ENCODE results near the gene INPP4B. TPM values are rescaled to one million over a fixed set of nuclear protein-coding genes. Genes with fewer than 3 reads are reported as not detected.
A peak's percentile ranks its signal among the peaks of the same experiment; 100 is the strongest.

INPP4B gene
- total and polyA plus RNA-seq, 7 donors, result 1.5 to 16.8 (median 9.5) TPM

DNA sequence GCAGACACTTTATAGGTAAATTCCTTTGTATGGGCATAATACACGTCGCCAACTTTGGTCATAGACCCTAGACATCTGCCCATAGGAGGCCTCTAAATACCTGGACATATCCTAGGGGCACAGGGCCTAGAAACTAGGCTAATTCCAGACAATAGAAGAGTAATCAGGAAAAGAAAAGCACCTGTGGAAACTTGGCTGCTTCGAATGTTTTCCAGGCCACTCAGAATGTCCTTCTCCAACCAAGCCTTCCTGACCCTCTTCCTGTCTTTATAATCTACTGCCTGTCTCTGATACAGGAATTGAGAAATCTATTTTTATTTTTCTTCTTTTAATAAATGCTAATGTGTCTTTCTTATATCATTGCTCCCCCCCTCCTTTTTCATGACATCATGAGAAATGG lies 716.6 kb downstream of the INPP4B start:
- intact Hi-C loops (cut with DNase I), result loop anchor here in 1 of 2 donors (5.0 kb wide), 1 partner anchor 593 kb away; no protein-coding TSS in a partner anchor
- WGBS, 3 donors, result 75 to 82% (median 81%) methylated on average over 3 of the region's 3 CpGs
- no peak overlapping the region for H3K27ac ChIP-seq
- ATAC-seq (no peak), DNase-seq (no peak)
- no peaks in the 10 kb centered on the region for H3K36me3 ChIP-seq (ENCODE audit: insufficient read depth in 1 of 2, low read depth in 1 of 2)
- H3K4me1 ChIP-seq, result no peaks in the 10 kb centered on the region
- TF ChIP-seq, protein P1, sequence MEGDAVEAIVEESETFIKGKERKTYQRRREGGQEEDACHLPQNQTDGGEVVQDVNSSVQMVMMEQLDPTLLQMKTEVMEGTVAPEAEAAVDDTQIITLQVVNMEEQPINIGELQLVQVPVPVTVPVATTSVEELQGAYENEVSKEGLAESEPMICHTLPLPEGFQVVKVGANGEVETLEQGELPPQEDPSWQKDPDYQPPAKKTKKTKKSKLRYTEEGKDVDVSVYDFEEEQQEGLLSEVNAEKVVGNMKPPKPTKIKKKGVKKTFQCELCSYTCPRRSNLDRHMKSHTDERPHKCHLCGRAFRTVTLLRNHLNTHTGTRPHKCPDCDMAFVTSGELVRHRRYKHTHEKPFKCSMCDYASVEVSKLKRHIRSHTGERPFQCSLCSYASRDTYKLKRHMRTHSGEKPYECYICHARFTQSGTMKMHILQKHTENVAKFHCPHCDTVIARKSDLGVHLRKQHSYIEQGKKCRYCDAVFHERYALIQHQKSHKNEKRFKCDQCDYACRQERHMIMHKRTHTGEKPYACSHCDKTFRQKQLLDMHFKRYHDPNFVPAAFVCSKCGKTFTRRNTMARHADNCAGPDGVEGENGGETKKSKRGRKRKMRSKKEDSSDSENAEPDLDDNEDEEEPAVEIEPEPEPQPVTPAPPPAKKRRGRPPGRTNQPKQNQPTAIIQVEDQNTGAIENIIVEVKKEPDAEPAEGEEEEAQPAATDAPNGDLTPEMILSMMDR (IDR thresholded peaks at IDR 0.05), result no peak
- no peaks in the 10 kb centered on the region for H3K27me3 ChIP-seq (ENCODE audit: insufficient read depth in 3 of 3, low read length in 2 of 3)
- H3K9me3 ChIP-seq, result no peaks in the 10 kb centered on the region
- no peak overlapping the region for H3K4me3 ChIP-seq

DNA sequence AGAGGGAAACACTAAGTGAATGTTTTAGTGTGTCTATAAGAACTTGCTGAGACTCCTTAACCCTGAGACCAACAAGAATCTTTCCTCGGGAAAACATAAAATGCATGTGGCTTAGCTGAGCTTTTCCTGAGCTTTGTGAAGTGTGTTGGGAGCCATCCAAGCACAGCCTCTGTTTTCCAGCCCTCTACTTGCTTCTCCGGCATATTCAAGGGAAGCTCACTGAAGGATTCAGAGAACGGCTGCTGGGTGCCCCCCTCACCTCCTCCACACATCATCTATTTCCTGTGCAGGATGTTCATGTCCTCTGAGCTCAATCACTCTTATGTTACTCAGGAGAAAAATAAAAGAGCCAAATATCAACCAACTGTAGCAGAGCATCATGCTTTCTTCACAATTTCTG lies 717.6 kb downstream of the INPP4B start:
- TF ChIP-seq, protein P1 (IDR thresholded peaks at IDR 0.05), result no peak
- no peak for DNase-seq

GRCh38 chr4:142126890-142127497 lies 719.1 kb downstream of the INPP4B start:
- TF ChIP-seq, protein P1 (IDR thresholded peaks at IDR 0.05), result peak; percentile 87

More for the DNA sequence above, 717.6 kb downstream of the INPP4B start:
- ATAC-seq, result no peak
- no peaks in the 10 kb centered on the region for H3K36me3 ChIP-seq (ENCODE audit: insufficient read depth in 1 of 2, low read depth in 1 of 2)
- H3K4me3 ChIP-seq, result no peak overlapping the region
- H3K4me1 ChIP-seq, result no peaks in the 10 kb centered on the region
- no peaks in the 10 kb centered on the region for H3K27me3 ChIP-seq (ENCODE audit: insufficient read depth in 3 of 3, low read length in 2 of 3)
- intact Hi-C loops (cut with DNase I), result loop anchor here in 1 of 2 donors (5.0 kb wide), 1 partner anchor 594 kb away; no protein-coding TSS in a partner anchor
- no peak overlapping the region for H3K27ac ChIP-seq
- H3K9me3 ChIP-seq, result no peaks in the 10 kb centered on the region
- WGBS, 3 donors, result 37 to 40% (median 40%) methylated on average over 3 of the region's 3 CpGs

GRCh38 chr4:142124874-142125273 lies 721.2 kb downstream of the INPP4B start:
- Histone ChIP-seq H3K4me1 (no peaks in the 10 kb centered on the region), H3K9me3 (no peaks in the 10 kb centered on the region), H3K4me3 (no peak overlapping the region), H3K27ac (no peak overlapping the region), H3K27me3 (ENCODE audit: insufficient read depth in 3 of 3, low read length in 2 of 3) (no peaks in the 10 kb centered on the region), H3K36me3 (ENCODE audit: insufficient read depth in 1 of 2, low read depth in 1 of 2) (no peaks in the 10 kb centered on the region)
- DNase-seq (no peak), ATAC-seq (no peak)
- intact Hi-C loops (cut with DNase I), result loop anchor here in 1 of 2 donors (5.0 kb wide), 1 partner anchor 597 kb away; no protein-coding TSS in a partner anchor
- WGBS, 3 donors, result 66 to 75% (median 68%) methylated on average over 2 of the region's 2 CpGs
- TF ChIP-seq, protein P1 (IDR thresholded peaks at IDR 0.05), result no peak

More at GRCh38 chr4:142126890-142127497, 719.1 kb downstream of the INPP4B start:
- Histone ChIP-seq H3K9me3 (no peaks in the 10 kb centered on the region), H3K27me3 (ENCODE audit: insufficient read depth in 3 of 3, low read length in 2 of 3) (no peaks in the 10 kb centered on the region), H3K4me3 (no peak overlapping the region), H3K4me1 (no peaks in the 10 kb centered on the region), H3K27ac (no peak overlapping the region), H3K36me3 (ENCODE audit: insufficient read depth in 1 of 2, low read depth in 1 of 2) (no peaks in the 10 kb centered on the region)
- WGBS, 3 donors, result 12% methylated on average over 3 of the region's 3 CpGs
- intact Hi-C loops (cut with DNase I), result loop anchor here in 1 of 2 donors (2.0 to 5.0 kb wide), 2 partner anchors 595 to 714 kb away; no protein-coding TSS in a partner anchor
- peak; percentile 59 to 86 (median 74) for ATAC-seq
- DNase-seq, result no peak

Data from psoas muscle (tissue), 8 donors.